Upper lobe of right lung (tissue), 1 donor: ENCODE measurements around the gene ATR. TPM values are rescaled to one million over a fixed set of nuclear protein-coding genes. Genes with fewer than 3 reads are reported as not detected.
"Not testable (repeated sequence)": the region's sequence is repeated elsewhere in the genome, so short reads cannot be mapped to it uniquely, and the experiment has no call there.

Source experiments
- ATAC-seq: fragments of 200-7000 bp; cut with Tn5 transposase; one replicate; pipeline ENCODE4 v1.9.1; 2020; ENCODE audit warnings: mild to moderate bottlenecking, moderate library complexity
- DNase-seq: peaks from one replicate; pipeline ENCODE4 v3.0.0-alpha.2; 2020
- H3K27ac ChIP-seq: fragments of 200-600 bp; one replicate; pipeline ENCODE4 v1.8.0; 2022
- H3K27me3 ChIP-seq: fragments of 200-600 bp; one replicate; pipeline ENCODE4 v1.8.0; 2022; ENCODE audit warnings: mild to moderate bottlenecking
- H3K36me3 ChIP-seq: fragments of 200-600 bp; one replicate; pipeline ENCODE4 v1.8.0; 2022
- H3K4me1 ChIP-seq: fragments of 200-600 bp; one replicate; pipeline ENCODE4 v1.8.0; 2022
- H3K4me3 ChIP-seq: fragments of 200-600 bp; one replicate; pipeline ENCODE4 v1.8.0; 2022; ENCODE audit warnings: mild to moderate bottlenecking
- H3K9me3 ChIP-seq: fragments of 200-600 bp; one replicate; pipeline ENCODE4 v1.8.0; 2022
- intact Hi-C: fragments of 100-400 bp; cut with DNase I; formaldehyde crosslinking; loops from one replicate; pipeline ENCODE4 v1.11.0; 2022
- total RNA-seq: library from RNA; stranded (reverse); fragmentation: NEBNext Ultra II Directional; extraction: Animal tissue kit (Norgen Biotek cat#: 25700); gene quantifications from one replicate; pipeline ENCODE4 v1.2.1, GENCODE V29; 2021
- TF ChIP-seq, protein P1 (sequence below): fragments of 200-600 bp; IDR thresholded peaks from one replicate; pipeline ENCODE4 v1.8.0; 2022; ENCODE audit warnings: antibody characterized with exemption
- donor health status: DM: no; HTN: yes; CAD: no; lungs with severe emphysema.

Gene ATR
- total RNA-seq, 1 donor from 2014 or later: 23.0 TPM

DNA sequence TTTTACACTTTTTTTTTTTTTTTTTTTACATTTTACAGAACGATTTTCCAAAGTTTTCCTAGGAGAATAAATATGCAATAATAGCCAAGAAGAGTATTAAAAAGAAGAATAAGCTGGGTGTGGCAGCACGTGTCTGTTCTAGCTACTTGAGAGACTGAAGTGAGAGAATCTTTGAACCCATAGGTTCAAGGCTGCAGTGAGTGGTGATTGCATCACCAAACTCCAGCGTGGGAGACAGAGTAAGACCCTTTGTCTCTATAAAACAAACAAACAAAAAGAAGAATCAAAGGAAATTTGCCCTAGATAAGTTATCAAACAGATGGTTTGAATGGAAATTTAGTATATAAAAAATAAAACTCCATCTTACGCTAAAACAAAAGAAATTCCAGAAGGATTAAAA, 144.0 kb downstream of the ATR start:
- DNase-seq (no peak), ATAC-seq (no peak)
- intact Hi-C loops: no loop called here
- Histone ChIP-seq H3K27ac (no peak overlapping the region), H3K27me3 (no peaks in the 10 kb centered on the region), H3K4me1 (no peaks in the 10 kb centered on the region), H3K4me3 (no peak overlapping the region), H3K9me3 (no peaks in the 10 kb centered on the region), H3K36me3 (peaks cover 28% of the 10 kb centered on the region)
- TF ChIP-seq, protein P1, sequence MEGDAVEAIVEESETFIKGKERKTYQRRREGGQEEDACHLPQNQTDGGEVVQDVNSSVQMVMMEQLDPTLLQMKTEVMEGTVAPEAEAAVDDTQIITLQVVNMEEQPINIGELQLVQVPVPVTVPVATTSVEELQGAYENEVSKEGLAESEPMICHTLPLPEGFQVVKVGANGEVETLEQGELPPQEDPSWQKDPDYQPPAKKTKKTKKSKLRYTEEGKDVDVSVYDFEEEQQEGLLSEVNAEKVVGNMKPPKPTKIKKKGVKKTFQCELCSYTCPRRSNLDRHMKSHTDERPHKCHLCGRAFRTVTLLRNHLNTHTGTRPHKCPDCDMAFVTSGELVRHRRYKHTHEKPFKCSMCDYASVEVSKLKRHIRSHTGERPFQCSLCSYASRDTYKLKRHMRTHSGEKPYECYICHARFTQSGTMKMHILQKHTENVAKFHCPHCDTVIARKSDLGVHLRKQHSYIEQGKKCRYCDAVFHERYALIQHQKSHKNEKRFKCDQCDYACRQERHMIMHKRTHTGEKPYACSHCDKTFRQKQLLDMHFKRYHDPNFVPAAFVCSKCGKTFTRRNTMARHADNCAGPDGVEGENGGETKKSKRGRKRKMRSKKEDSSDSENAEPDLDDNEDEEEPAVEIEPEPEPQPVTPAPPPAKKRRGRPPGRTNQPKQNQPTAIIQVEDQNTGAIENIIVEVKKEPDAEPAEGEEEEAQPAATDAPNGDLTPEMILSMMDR: no peak

DNA sequence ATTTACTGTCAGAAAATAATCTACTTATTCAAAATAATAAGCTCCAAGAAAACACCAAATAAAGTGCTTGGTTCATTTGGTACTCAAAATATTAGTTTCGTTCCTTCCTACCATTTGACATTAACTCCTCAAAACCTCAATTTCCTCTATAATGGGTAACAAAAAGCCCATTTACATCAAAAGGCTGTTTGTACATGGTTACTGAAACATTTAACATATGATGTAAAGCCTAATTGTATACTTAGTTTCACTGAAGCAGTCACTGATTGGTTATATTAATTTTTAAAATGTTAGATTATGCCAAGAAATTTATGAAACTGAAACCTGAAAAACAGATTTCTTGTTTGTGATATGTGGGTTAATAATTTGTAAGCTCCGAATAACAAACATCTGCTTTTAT, 145.4 kb downstream of the ATR start:
- H3K9me3 ChIP-seq: no peaks in the 10 kb centered on the region
- H3K4me1 ChIP-seq: no peaks in the 10 kb centered on the region
- H3K27me3 ChIP-seq: no peaks in the 10 kb centered on the region
- ATAC-seq (no peak), DNase-seq (no peak)
- TF ChIP-seq, protein P1: no peak
- H3K4me3 ChIP-seq: no peak overlapping the region
- intact Hi-C loops: no loop called here
- no peak overlapping the region for H3K27ac ChIP-seq
- peaks cover 34% of the 10 kb centered on the region for H3K36me3 ChIP-seq

DNA sequence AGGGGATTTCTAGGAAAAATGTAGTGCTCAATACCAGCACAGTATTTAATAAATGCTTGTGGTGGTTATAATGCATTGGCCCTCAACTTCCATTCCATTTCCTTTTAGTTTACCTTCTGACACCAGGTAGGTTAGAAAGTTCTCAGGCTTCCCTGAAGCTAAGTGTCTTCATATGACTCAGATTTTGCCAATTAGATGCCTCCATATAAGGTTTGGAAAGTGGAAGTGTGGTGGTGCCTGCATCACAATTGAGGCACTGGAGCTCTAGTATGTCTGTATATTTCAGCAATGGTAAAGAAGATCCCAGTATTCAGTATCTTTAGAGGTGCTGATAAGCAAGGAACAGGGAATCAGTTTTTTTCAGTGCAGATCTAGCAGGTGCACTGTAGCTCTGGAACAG, 149.0 kb downstream of the ATR start:
- Histone ChIP-seq H3K4me1 (no peaks in the 10 kb centered on the region), H3K36me3 (peaks cover 66% of the 10 kb centered on the region), H3K27ac (no peak overlapping the region), H3K27me3 (no peaks in the 10 kb centered on the region), H3K4me3 (no peak overlapping the region), H3K9me3 (no peaks in the 10 kb centered on the region)
- intact Hi-C loops: no loop called here
- ATAC-seq: no peak
- no peak for DNase-seq
- TF ChIP-seq, protein P1: no peak

DNA sequence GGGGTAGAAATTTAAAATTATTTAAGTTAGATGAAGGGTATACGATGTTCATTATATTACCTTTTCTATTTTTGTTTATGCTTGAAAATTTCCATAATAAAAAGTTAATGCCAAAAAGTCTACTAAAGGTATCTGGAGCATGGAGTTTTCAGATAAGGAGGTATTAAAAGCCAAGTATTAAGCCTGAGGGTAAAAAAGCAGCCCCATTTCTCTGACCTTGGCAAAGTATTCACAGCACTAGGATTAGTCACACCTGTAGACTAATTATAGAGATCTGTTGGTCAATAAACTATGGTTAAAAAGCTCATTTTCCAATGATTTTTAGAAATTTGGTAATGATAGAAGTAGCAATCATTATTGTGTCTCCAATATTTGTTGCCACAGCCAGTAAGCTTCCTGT, 153.8 kb downstream of the ATR start:
- TF ChIP-seq, protein P1: no peak
- Histone ChIP-seq H3K36me3 (peaks cover 89% of the 10 kb centered on the region), H3K27me3 (no peaks in the 10 kb centered on the region), H3K4me3 (no peak overlapping the region), H3K27ac (no peak overlapping the region), H3K9me3 (no peaks in the 10 kb centered on the region), H3K4me1 (no peaks in the 10 kb centered on the region)
- ATAC-seq (no peak), DNase-seq (no peak)
- intact Hi-C loops: no loop called here

DNA sequence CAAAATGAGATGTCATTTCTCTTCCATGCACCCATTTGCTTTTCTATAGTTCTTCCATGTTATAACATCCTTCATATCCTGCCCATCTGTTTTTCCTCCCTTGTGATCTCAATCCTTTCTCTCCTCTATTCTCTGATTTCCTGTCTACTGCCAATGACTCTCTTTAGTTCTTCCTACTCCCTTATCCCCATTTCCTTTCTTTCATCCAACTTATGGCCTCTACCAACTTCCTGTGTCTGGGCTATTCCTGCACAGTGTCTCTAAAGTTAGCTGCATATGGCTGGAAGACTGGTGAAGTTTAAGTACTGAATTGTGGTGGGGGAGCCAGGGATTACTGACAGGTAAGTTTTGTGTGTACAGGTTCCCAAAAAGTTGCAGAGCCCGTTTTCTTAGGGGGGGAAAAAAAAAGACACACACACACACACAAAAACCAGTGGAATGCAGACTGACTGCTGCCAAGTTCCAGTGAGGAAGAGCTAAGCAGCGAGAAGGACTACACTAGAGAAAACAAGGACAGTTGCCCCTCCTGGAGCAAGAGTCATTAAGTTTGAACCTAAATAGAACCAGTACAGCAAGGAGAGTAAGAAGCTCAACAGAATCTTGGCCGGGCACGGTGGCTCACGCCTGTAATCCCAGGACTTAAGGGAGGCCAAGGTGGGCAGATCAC, 159.5 kb downstream of the ATR start:
- no peaks in the 10 kb centered on the region for H3K4me1 ChIP-seq
- no peaks in the 10 kb centered on the region for H3K27me3 ChIP-seq
- TF ChIP-seq, protein P1: no peak
- no peak overlapping the region for H3K27ac ChIP-seq
- DNase-seq (no peak), ATAC-seq (no peak)
- intact Hi-C loops: no loop called here
- no peaks in the 10 kb centered on the region for H3K9me3 ChIP-seq
- no peak overlapping the region for H3K4me3 ChIP-seq
- H3K36me3 ChIP-seq: peaks cover 100% of the 10 kb centered on the region

DNA sequence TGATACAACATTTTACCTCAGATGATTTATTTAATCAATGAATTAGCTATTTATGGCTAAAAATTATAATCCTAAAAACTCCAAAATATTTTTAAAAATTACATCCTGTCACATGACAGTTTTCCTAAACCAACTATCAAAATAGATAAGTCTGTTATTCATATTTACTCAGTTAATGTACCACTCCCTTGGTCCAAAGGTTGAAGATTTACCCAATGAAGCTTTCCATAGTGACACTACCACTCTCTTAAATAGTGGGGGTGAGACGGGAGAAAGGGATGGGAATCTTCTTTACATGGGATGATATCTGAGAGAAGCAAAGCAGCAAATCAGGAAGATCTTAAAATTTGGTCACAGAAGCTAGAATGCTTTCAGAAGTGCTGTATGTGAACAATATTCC, 161.2 kb downstream of the ATR start:
- intact Hi-C loops: no loop called here
- DNase-seq (no peak), ATAC-seq (no peak)
- H3K27ac ChIP-seq: no peak overlapping the region
- H3K36me3 ChIP-seq: peaks cover 100% of the 10 kb centered on the region
- H3K9me3 ChIP-seq: no peaks in the 10 kb centered on the region
- H3K4me1 ChIP-seq: no peaks in the 10 kb centered on the region
- TF ChIP-seq, protein P1: no peak
- H3K4me3 ChIP-seq: no peak overlapping the region
- no peaks in the 10 kb centered on the region for H3K27me3 ChIP-seq

DNA sequence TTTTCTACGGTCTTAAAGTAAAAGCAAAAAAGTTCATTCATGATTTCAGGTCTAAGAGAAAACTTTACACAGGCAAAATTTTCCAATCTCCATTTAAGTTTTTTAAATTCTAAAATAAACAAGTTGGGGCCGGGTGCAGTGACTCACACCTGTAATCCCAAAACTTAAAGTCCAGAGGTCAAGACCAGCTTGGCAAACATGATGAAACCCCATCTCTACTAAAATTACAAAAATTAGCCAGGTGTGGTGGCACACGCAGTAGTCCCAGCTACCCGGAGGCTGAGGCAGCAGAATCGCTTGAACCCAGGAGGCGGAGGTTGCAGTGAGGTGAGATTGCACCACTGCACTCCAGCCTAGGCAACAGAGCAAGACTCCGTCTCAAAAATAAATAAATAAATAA, 178.0 kb downstream of the ATR start:
- intact Hi-C loops, ATAC-seq: not testable (repeated sequence)
- peaks cover 95% of the 10 kb centered on the region for H3K36me3 ChIP-seq

More for the DNA sequence above, 178.0 kb downstream of the ATR start:
- DNase-seq, H3K4me3 ChIP-seq, H3K9me3 ChIP-seq, H3K4me1 ChIP-seq, H3K27me3 ChIP-seq, H3K27ac ChIP-seq: not testable (repeated sequence)
